ENCODE data around the gene MMP13. TPM values are rescaled to one million over a fixed set of nuclear protein-coding genes. Genes with fewer than 3 reads are reported as not detected.

Gene MMP13
- total RNA-seq, 1 experiment from 2014 or later, result not detected

- Histone ChIP-seq H3K14ac (ENCODE audit: insufficient read depth, low read length) (no peak overlapping the region), H3K56ac (ENCODE audit: insufficient read length, low read depth, low read length) (no peak overlapping the region), H3K4me2 (ENCODE audit: insufficient read depth, insufficient read length, low read length) (no peak overlapping the region), H3K79me2 (ENCODE audit: insufficient read depth, low read length) (no peaks in the 10 kb centered on the region), H2BK20ac (ENCODE audit: low read depth, low read length, poor library complexity, severe bottlenecking) (no peak overlapping the region), H3K79me1 (ENCODE audit: insufficient read depth, low read depth, low read length, poor library complexity, severe bottlenecking) (no peaks in the 10 kb centered on the region), H4K91ac (ENCODE audit: insufficient read length, low read depth, low read length) (no peak overlapping the region), H3K9me3 (ENCODE audit: control insufficient read depth, low read depth, low read length) (no peaks in the 10 kb centered on the region), H4K5ac (ENCODE audit: insufficient read length, low read depth, low read length) (no peak overlapping the region), H3K27ac (ENCODE audit: insufficient read length, low read depth, low read length) (no peak overlapping the region), H3K9ac (ENCODE audit: extremely low read depth, insufficient read length, low read length) (no peak overlapping the region), H2BK120ac (ENCODE audit: low read depth, low read length, poor library complexity, severe bottlenecking) (no peak overlapping the region), H4K20me1 (ENCODE audit: control insufficient read depth, insufficient read depth, insufficient read length) (no peaks in the 10 kb centered on the region), H3K23ac (ENCODE audit: insufficient read length, low read depth, low read length) (no peak overlapping the region), H2BK15ac (ENCODE audit: low read depth, low read length) (no peak overlapping the region), H3K4me1 (ENCODE audit: insufficient read depth, low read length) (no peaks in the 10 kb centered on the region), H4K8ac (replicated peaks; ENCODE audit: insufficient read length, low read depth, low read length) (no peak overlapping the region), H2BK12ac (ENCODE audit: insufficient read length, low read depth, low read length) (no peak overlapping the region), H3T11ph (ENCODE audit: low read length) (no peak overlapping the region), H3K18ac (ENCODE audit: insufficient read length, low read depth, low read length) (no peak overlapping the region), H3K27me3 (ENCODE audit: insufficient read depth, low read length) (no peaks in the 10 kb centered on the region), H2AFZ (ENCODE audit: low read length) (no peak overlapping the region), H2BK5ac (ENCODE audit: insufficient read length, low read length) (no peak overlapping the region), H2AK5ac (ENCODE audit: insufficient read length, low read length) (no peak overlapping the region), H3K23me2 (ENCODE audit: insufficient read length, low read depth, low read length, poor library complexity, severe bottlenecking) (no peaks in the 10 kb centered on the region), H3K4ac (ENCODE audit: low read depth, low read length) (no peak overlapping the region)
- Mint-ChIP-seq H3K4me3 (no peak overlapping the region), H3K4me1 (peaks cover 7 to 13% of the 10 kb centered on the region in 2 experiments), H3K9me3 (0 out of 5 replicates have a peak, but pooled peaks cover 0 to 2% of the 10 kb centered on the region in 2 experiments), H3K36me3 (ENCODE audit: insufficient read depth in 1 of 3, low read depth in 3 of 3) (peaks cover 0 to 6% (median 5%) of the 10 kb centered on the region in 3 experiments; a peak in 3 of 7 replicates), H3K27me3 (ENCODE audit: low read depth) (peaks cover 2% of the 10 kb centered on the region; the same call in 1 of the 2 replicates), H3K27ac (no peak overlapping the region)
- WGBS (ENCODE audit: extremely low coverage, insufficient read length, low lambda C conversion rate), result no CpG with 5 or more reads among the region's 10 CpGs
- peak; percentile 59 for DNase-seq
- TF ChIP-seq, protein P1, sequence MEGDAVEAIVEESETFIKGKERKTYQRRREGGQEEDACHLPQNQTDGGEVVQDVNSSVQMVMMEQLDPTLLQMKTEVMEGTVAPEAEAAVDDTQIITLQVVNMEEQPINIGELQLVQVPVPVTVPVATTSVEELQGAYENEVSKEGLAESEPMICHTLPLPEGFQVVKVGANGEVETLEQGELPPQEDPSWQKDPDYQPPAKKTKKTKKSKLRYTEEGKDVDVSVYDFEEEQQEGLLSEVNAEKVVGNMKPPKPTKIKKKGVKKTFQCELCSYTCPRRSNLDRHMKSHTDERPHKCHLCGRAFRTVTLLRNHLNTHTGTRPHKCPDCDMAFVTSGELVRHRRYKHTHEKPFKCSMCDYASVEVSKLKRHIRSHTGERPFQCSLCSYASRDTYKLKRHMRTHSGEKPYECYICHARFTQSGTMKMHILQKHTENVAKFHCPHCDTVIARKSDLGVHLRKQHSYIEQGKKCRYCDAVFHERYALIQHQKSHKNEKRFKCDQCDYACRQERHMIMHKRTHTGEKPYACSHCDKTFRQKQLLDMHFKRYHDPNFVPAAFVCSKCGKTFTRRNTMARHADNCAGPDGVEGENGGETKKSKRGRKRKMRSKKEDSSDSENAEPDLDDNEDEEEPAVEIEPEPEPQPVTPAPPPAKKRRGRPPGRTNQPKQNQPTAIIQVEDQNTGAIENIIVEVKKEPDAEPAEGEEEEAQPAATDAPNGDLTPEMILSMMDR (conservative IDR thresholded peaks at IDR 0.05), result peak; percentile 84
Observed at GRCh38 chr11:102940714-102941588, 14.6 kb downstream of the MMP13 start.

All from H9 (cell line).